Measurements from ENCODE around the gene APOM. TPM values are rescaled to one million over a fixed set of nuclear protein-coding genes. Genes with fewer than 3 reads are reported as not detected.

The APOM gene
- total RNA-seq, 1 experiment from 2014 or later: 2.5 TPM

- ChIA-PET POLR2A (ENCODE audit: low non-redundant PET) (no interaction called here), CTCF (no interaction called here)
- no peak overlapping the region for H3K4me3 ChIP-seq (ENCODE audit: low read depth, low read length, poor library complexity, severe bottlenecking)
- H3K27ac ChIP-seq (ENCODE audit: low read depth, low read length, poor library complexity, severe bottlenecking): no peak overlapping the region
- H3K4me1 ChIP-seq (ENCODE audit: insufficient read depth, low read length, poor library complexity, severe bottlenecking): no peaks in the 10 kb centered on the region
- intact Hi-C loops (cut with micrococcal nuclease; ENCODE audit: unreplicated experiment): no loop called here
- H3K36me3 ChIP-seq (ENCODE audit: insufficient read depth, low read length, poor library complexity, severe bottlenecking): peaks cover 99% of the 10 kb centered on the region
- H3K9me3 ChIP-seq (ENCODE audit: low read depth, low read length, poor library complexity, severe bottlenecking): no peaks in the 10 kb centered on the region
- TF ChIP-seq EZH2 (IDR thresholded peaks at IDR 0.05; ENCODE audit: borderline replicate concordance, low read depth, low read length, poor library complexity, severe bottlenecking) (no peak), CTCF (conservative IDR thresholded peaks at IDR 0.05; ENCODE audit: low read depth, low read length) (no peak)
- no peaks in the 10 kb centered on the region for H3K27me3 ChIP-seq (replicated peaks; ENCODE audit: insufficient read depth, low read depth, low read length, poor library complexity)
- BruUV-seq (replicated peaks): no TSS peak
- DNase-seq (ENCODE audit: low spot score): no peak
These were observed 21.6 kb upstream of the APOM start for GRCh38 chr6:31634131-31634530.

GRCh38 chr6:31634969-31635575 lies 20.6 kb upstream of the APOM start:
- no peak overlapping the region for H3K27ac ChIP-seq (ENCODE audit: low read depth, low read length, poor library complexity, severe bottlenecking)
- H3K36me3 ChIP-seq (ENCODE audit: insufficient read depth, low read length, poor library complexity, severe bottlenecking): peaks cover 99% of the 10 kb centered on the region
- BruUV-seq (replicated peaks): no TSS peak
- no peaks in the 10 kb centered on the region for H3K9me3 ChIP-seq (ENCODE audit: low read depth, low read length, poor library complexity, severe bottlenecking)
- ChIA-PET POLR2A (ENCODE audit: low non-redundant PET) (no interaction called here), CTCF (no interaction called here)
- no peak for DNase-seq (ENCODE audit: low spot score)
- no peaks in the 10 kb centered on the region for H3K4me1 ChIP-seq (ENCODE audit: insufficient read depth, low read length, poor library complexity, severe bottlenecking)
- intact Hi-C loops (cut with micrococcal nuclease; ENCODE audit: unreplicated experiment): no loop called here
- no peak overlapping the region for H3K4me3 ChIP-seq (ENCODE audit: low read depth, low read length, poor library complexity, severe bottlenecking)
- no peak for TF ChIP-seq EZH2 (IDR thresholded peaks at IDR 0.05; ENCODE audit: borderline replicate concordance, low read depth, low read length, poor library complexity, severe bottlenecking)
- no peak for TF ChIP-seq CTCF (conservative IDR thresholded peaks at IDR 0.05; ENCODE audit: low read depth, low read length)
- no peaks in the 10 kb centered on the region for H3K27me3 ChIP-seq (replicated peaks; ENCODE audit: insufficient read depth, low read depth, low read length, poor library complexity)

- no peaks in the 10 kb centered on the region for H3K9me3 ChIP-seq (ENCODE audit: low read depth, low read length, poor library complexity, severe bottlenecking)
- peaks cover 99% of the 10 kb centered on the region for H3K36me3 ChIP-seq (ENCODE audit: insufficient read depth, low read length, poor library complexity, severe bottlenecking)
- CTCF ChIA-PET: no interaction called here
- no peaks in the 10 kb centered on the region for H3K4me1 ChIP-seq (ENCODE audit: insufficient read depth, low read length, poor library complexity, severe bottlenecking)
- H3K27me3 ChIP-seq (replicated peaks; ENCODE audit: insufficient read depth, low read depth, low read length, poor library complexity): no peaks in the 10 kb centered on the region
- POLR2A ChIA-PET (ENCODE audit: low non-redundant PET): interaction anchor here (0.6 kb wide), 1 partner anchor 23 kb away, joined by 4 read pairs; the partner anchor contains the start of gene C6orf47
- H3K4me3 ChIP-seq (ENCODE audit: low read depth, low read length, poor library complexity, severe bottlenecking): no peak overlapping the region
- no peak overlapping the region for H3K27ac ChIP-seq (ENCODE audit: low read depth, low read length, poor library complexity, severe bottlenecking)
- intact Hi-C loops (cut with micrococcal nuclease; ENCODE audit: unreplicated experiment): no loop called here
- DNase-seq (ENCODE audit: low spot score): no peak
- TF ChIP-seq EZH2 (IDR thresholded peaks at IDR 0.05; ENCODE audit: borderline replicate concordance, low read depth, low read length, poor library complexity, severe bottlenecking) (no peak), CTCF (conservative IDR thresholded peaks at IDR 0.05; ENCODE audit: low read depth, low read length) (no peak)
- BruUV-seq (replicated peaks): TSS peak; percentile 34
These were observed 18.7 kb upstream of the APOM start for GRCh38 chr6:31636698-31637596.

Data from A673 (cell line).